GM19395 (cell line): ENCODE measurements around the gene DKK1.
"Not testable (repeated sequence)": the region's sequence is repeated elsewhere in the genome, so short reads cannot be mapped to it uniquely, and the experiment has no call there.

Experiments used
- ATAC-seq: cut with Tn5 transposase; IDR thresholded peaks from one replicate; pipeline ENCODE4 v1.9.1; 2021; ENCODE audit warnings: mild to moderate bottlenecking, moderate library complexity; ENCODE audit not compliant: unreplicated experiment

Gene DKK1

GRCh38 chr10:52365547-52366432 lies 51.7 kb downstream of the DKK1 start:
- not testable (repeated sequence) for ATAC-seq
